GM19240 (cell line): ENCODE data around the gene ZBTB49.

Experiments
- DNase-seq: peaks from one replicate; pipeline ENCODE4 v3.0.0; 2011; ENCODE audit warnings: low spot score; ENCODE audit not compliant: insufficient read length

The ZBTB49 gene

GRCh38 chr4:4277531-4277930, 12.5 kb upstream of the ZBTB49 start:
- no peak for DNase-seq

GRCh38 chr4:4281787-4282186, 8.3 kb upstream of the ZBTB49 start:
- no peak for DNase-seq

GRCh38 chr4:4284827-4285618, 5.0 kb upstream of the ZBTB49 start:
- DNase-seq = no peak

- DNase-seq = no peak
Observed at GRCh38 chr4:4288098-4288497, 2.0 kb upstream of the ZBTB49 start.

- no peak for DNase-seq
Observed at GRCh38 chr4:4289055-4289454, 996 bp upstream of the ZBTB49 start.

GRCh38 chr4:4289597-4289940, 482 bp upstream of the ZBTB49 start:
- DNase-seq = no peak

- no peak for DNase-seq
Observed at GRCh38 chr4:4293279-4293678, 3.2 kb downstream of the ZBTB49 start.

- DNase-seq = no peak
Observed at GRCh38 chr4:4296283-4296846, 6.3 kb downstream of the ZBTB49 start.

- no peak for DNase-seq
Observed at GRCh38 chr4:4299006-4299405, 9.0 kb downstream of the ZBTB49 start.

GRCh38 chr4:4302001-4302400, 11.9 kb downstream of the ZBTB49 start:
- DNase-seq = no peak

- no peak for DNase-seq
Observed at GRCh38 chr4:4302416-4302815, 12.4 kb downstream of the ZBTB49 start.

- DNase-seq = no peak
Observed at GRCh38 chr4:4306920-4307319, 16.9 kb downstream of the ZBTB49 start.

GRCh38 chr4:4308800-4309441, 18.9 kb downstream of the ZBTB49 start:
- no peak for DNase-seq

GRCh38 chr4:4311193-4311592, 21.1 kb downstream of the ZBTB49 start:
- no peak for DNase-seq

- no peak for DNase-seq
Observed at GRCh38 chr4:4315461-4316149, 25.6 kb downstream of the ZBTB49 start.

- no peak for DNase-seq
Observed at GRCh38 chr4:4316150-4316495, 26.1 kb downstream of the ZBTB49 start.

- DNase-seq = no peak
Observed at GRCh38 chr4:4317496-4318232, 27.6 kb downstream of the ZBTB49 start.

GRCh38 chr4:4320528-4320927, 30.5 kb downstream of the ZBTB49 start:
- DNase-seq = no peak

- DNase-seq = no peak
Observed at GRCh38 chr4:4320951-4321714, 31.1 kb downstream of the ZBTB49 start.

- DNase-seq = no peak
Observed at GRCh38 chr4:4321951-4322688, 32.1 kb downstream of the ZBTB49 start.
